HG02973 (cell line): ENCODE data around the gene MISP.

Experiments
- ATAC-seq: cut with Tn5 transposase; IDR thresholded peaks from one replicate; pipeline ENCODE4 v1.9.1; 2021; ENCODE audit warnings: moderate library complexity; ENCODE audit not compliant: unreplicated experiment

The MISP gene

GRCh38 chr19:771332-771785 lies 20.4 kb downstream of the MISP start:
- no peak for ATAC-seq

- no peak for ATAC-seq
Observed at GRCh38 chr19:772063-772462, 21.2 kb downstream of the MISP start.

GRCh38 chr19:772730-773436 lies 22.0 kb downstream of the MISP start:
- no peak for ATAC-seq

GRCh38 chr19:776549-776948 lies 25.6 kb downstream of the MISP start:
- no peak for ATAC-seq

GRCh38 chr19:778910-779653 lies 28.2 kb downstream of the MISP start:
- ATAC-seq = no peak

GRCh38 chr19:780935-781334 lies 30.0 kb downstream of the MISP start:
- ATAC-seq = no peak

GRCh38 chr19:781800-782184 lies 30.9 kb downstream of the MISP start:
- no peak for ATAC-seq

- no peak for ATAC-seq
Observed at GRCh38 chr19:782185-782877, 31.4 kb downstream of the MISP start.

GRCh38 chr19:782878-783668 lies 32.2 kb downstream of the MISP start:
- ATAC-seq = no peak

GRCh38 chr19:784541-784940 lies 33.6 kb downstream of the MISP start:
- no peak for ATAC-seq

- ATAC-seq = no peak
Observed at GRCh38 chr19:787536-787935, 36.6 kb downstream of the MISP start.

GRCh38 chr19:788686-788982 lies 37.7 kb downstream of the MISP start:
- ATAC-seq = no peak

- no peak for ATAC-seq
Observed at GRCh38 chr19:788983-789700, 38.2 kb downstream of the MISP start.

GRCh38 chr19:789701-790060 lies 38.8 kb downstream of the MISP start:
- ATAC-seq = no peak

- ATAC-seq = no peak
Observed at GRCh38 chr19:791007-791566, 40.2 kb downstream of the MISP start.

- ATAC-seq = no peak
Observed at GRCh38 chr19:791567-792305, 40.8 kb downstream of the MISP start.

- ATAC-seq = no peak
Observed at GRCh38 chr19:792306-792885, 41.5 kb downstream of the MISP start.

GRCh38 chr19:793806-794205 lies 42.9 kb downstream of the MISP start:
- no peak for ATAC-seq

- no peak for ATAC-seq
Observed at GRCh38 chr19:795073-795611, 44.2 kb downstream of the MISP start.
